Pancreas (tissue), 10 donors: ENCODE results near the gene C18orf32. TPM values are rescaled to one million over a fixed set of nuclear protein-coding genes. Genes with fewer than 3 reads are reported as not detected.

Experiments
- ATAC-seq, 4 donors: fragments of 200-7000 bp; cut with Tn5 transposase; one replicate each; pipeline versions ENCODE4 v1.8.0 to v1.9.1; 2020; ENCODE audit warnings: mild to moderate bottlenecking in 4 of 4, moderate library complexity in 4 of 4
- DNase-seq, 6 donors: peaks; one replicate each; pipeline ENCODE4 v3.0.0-alpha.2; 2020
- FAIRE-seq: peaks from 2 replicates; lab custom pipeline; 2012; peaks lifted over from hg19 to GRCh38; lab: Jason Lieb, UNC
- H3K27ac ChIP-seq, 4 donors: fragments of 200-600 bp; sonication (generic); 1 replicate in 3 of 4; 2 replicates in 1 of 4; pipeline versions ENCODE4 v1.5.0 to v1.8.0; 2020
- H3K27me3 ChIP-seq, 4 donors: fragments of 200-600 bp; one replicate each; pipeline ENCODE4 v1.8.0; 2021
- H3K36me3 ChIP-seq, 3 donors: fragments of 200-600 bp; sonication (generic) in 1 of 3; one replicate each; pipeline versions ENCODE4 v1.5.0 to v1.8.0; 2020 to 2021
- H3K4me1 ChIP-seq, 3 donors: fragments of 200-600 bp; one replicate each; pipeline ENCODE4 v1.8.0; 2021
- H3K4me3 ChIP-seq, 4 donors: fragments of 200-600 bp; sonication (generic) in 2 of 4; one replicate each; pipeline versions ENCODE4 v1.5.0 to v1.8.0; 2020 to 2021
- H3K9me3 ChIP-seq, 4 donors: fragments of 200-600 bp; one replicate each; pipeline ENCODE4 v1.8.0; 2021
- WGBS, 2 donors: extraction: QIAGEN DNeasy Blood & Tissue Kit; methylation state at CpG; one replicate each; pipeline ENCODE4 v1.1.7; 2013; 5-methylcytosine and 5-hydroxymethylcytosine counted together
- intact Hi-C, 3 donors: fragments of 100-400 bp; cut with DNase I; formaldehyde crosslinking; loops; one replicate each; pipeline versions ENCODE4 v1.11.1 to v1.14.2; 2022
- polyA plus RNA-seq, 2 donors: library from polyadenylated mRNA; stranded (reverse); fragments of 200-250 nt; gene quantifications; one replicate each; pipeline ENCODE4 v1.2.3, GENCODE V29; 2013
- total RNA-seq, 6 donors: library from RNA; stranded (reverse); fragmentation: NEBNext Ultra II Directional in 4 of 6; extraction: Animal tissue kit (Norgen Biotek cat#: 25700) in 4 of 6; gene quantifications; one replicate each; pipeline versions ENCODE4 v1.2.1 to v1.2.4, GENCODE V29; 2021 to 2023
- TF ChIP-seq, protein P1 (sequence below), 4 donors: fragments of 200-600 bp; sonication (generic) in 3 of 4; IDR thresholded peaks; one replicate each; pipeline versions ENCODE4 v1.5.0 to v1.8.0; 2021; ENCODE audit warnings: antibody characterized with exemption in 4 of 4
- donor health status: healthy with polysubstance abuse.
- donor health status: DM: no; HTN: no; CAD: no; lungs with moderate emphysema.
- donor health status: DM: no; HTN: no; CAD: no.
- donor health status: control.
- donor health status: control.
- donor health status: Bipolar disorder and iron deficiency.
- donor health status: DM: yes; HTN: yes; CAD: no.
- donor health status: DM: no; HTN: no; CAD: no.
- donor health status: DM: no; HTN: no; CAD: no.
- donor health status: DM: yes; HTN: yes; CAD: no.

The C18orf32 gene
- total RNA-seq (10 to 100 TPM; 19.5 to 29.5 (median 26.0) TPM), polyA plus RNA-seq (10 to 100 TPM; 48.7 to 49.7 TPM)

DNA sequence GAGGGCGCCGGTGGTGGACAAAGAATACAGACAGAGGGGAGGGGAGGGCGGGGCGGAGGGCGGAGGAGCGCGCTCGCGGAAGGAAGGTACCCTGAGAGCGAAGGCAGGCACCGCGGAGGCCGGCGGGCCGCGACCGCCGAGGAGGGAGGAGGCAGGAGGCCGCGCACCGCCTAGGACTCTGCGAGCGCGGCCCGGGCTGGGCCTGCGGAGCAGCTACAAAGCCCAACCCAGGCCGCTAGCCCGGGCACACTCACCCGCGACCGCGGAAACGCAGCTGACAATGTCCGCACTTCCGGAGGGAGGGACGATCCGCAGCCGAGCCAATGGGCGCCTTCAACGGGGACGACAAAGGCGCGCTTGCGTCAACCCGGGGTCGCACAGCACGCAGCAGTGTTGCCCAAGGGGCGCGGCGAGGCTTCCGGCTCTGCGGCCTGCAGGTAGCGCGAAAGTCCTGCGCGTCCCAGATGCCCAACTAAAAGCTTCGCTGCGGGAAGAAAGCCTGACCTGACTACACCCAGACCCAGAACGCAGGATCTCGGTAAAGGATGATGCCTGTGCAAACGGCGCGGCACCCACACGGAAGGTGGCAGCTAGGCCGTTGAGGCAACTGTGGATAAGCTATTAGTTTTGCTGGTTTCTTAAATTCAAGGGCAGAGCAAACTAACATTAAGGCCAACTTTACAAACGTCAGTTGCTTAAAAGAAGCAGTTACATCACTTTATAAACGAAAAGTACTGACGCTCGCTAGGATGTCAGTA lies at the start of gene C18orf32:
Gene C18orf32, minus strand, starts transcription at position 282 of the 758 bp plus-strand sequence. CDS start 3,486 bp downstream, outside the sequence.
- Histone ChIP-seq H3K4me1 (peaks cover 10 to 38% (median 19%) of the 10 kb centered on the region in 3 donors), H3K27me3 (no peaks in the 10 kb centered on the region), H3K9me3 (no peaks in the 10 kb centered on the region), H3K4me3 (peak within 1 kb of the TSS; percentile 57 to 92 (median 78)), H3K27ac (peak within 1 kb of the TSS; percentile 87 to 96 (median 92)), H3K36me3 (peaks cover 4 to 38% (median 13%) of the 10 kb centered on the region in 3 donors)
- WGBS, 2 donors = 3 to 4% methylated on average over 63 to 69 of the region's 69 CpGs
- TF ChIP-seq, protein P1, sequence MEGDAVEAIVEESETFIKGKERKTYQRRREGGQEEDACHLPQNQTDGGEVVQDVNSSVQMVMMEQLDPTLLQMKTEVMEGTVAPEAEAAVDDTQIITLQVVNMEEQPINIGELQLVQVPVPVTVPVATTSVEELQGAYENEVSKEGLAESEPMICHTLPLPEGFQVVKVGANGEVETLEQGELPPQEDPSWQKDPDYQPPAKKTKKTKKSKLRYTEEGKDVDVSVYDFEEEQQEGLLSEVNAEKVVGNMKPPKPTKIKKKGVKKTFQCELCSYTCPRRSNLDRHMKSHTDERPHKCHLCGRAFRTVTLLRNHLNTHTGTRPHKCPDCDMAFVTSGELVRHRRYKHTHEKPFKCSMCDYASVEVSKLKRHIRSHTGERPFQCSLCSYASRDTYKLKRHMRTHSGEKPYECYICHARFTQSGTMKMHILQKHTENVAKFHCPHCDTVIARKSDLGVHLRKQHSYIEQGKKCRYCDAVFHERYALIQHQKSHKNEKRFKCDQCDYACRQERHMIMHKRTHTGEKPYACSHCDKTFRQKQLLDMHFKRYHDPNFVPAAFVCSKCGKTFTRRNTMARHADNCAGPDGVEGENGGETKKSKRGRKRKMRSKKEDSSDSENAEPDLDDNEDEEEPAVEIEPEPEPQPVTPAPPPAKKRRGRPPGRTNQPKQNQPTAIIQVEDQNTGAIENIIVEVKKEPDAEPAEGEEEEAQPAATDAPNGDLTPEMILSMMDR (IDR thresholded peaks at IDR 0.05) = no peak
- intact Hi-C loops = no loop called here
- ATAC-seq (peak; percentile 93 to 97 (median 96)), DNase-seq (peak; percentile 92 to 97 (median 93)), FAIRE-seq (no peak)

DNA sequence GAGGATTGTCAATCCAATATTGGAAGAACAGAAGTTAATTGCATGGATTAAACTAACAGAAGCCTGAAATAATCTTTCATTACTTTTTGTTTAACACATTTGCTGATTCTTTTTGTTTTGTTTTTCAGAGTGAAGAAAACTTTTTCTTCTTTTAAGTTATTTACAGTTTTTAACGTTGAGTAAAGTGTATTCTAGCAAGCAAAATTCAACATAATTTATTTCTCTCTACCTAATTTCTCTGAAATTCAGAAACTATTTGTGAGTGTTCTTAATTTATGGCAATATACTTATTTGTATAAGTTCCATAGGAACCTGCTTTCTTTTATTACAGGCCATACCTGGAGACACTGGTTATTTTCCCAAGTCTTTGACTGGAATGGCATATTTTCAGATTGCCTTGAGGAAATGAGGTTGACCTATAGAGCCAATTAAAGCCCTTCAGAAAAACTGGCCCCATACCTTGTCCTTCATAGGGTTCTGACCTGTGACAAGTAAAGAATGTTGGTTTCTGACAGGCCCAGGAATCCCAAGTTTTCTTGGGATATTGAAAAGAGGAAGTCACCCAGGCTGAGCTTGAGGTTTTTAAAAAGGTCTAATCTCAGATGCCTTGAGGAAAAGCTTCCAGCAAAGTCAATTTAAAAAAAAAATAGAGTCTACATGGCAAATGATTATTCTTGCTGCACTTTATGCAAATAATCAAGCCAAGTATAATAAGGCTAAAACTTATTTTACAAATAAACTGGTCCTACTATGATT lies 48.0 kb upstream of the C18orf32 start:
- H3K9me3 ChIP-seq = no peaks in the 10 kb centered on the region
- DNase-seq (no peak), FAIRE-seq (no peak), ATAC-seq (no peak)
- H3K27ac ChIP-seq = no peak overlapping the region
- no peaks in the 10 kb centered on the region for H3K27me3 ChIP-seq
- intact Hi-C loops = no loop called here
- 86 to 95% methylated on average over 1 of the region's 1 CpG for WGBS, 2 donors
- H3K4me1 ChIP-seq = no peaks in the 10 kb centered on the region
- H3K4me3 ChIP-seq = no peak overlapping the region
- no peaks in the 10 kb centered on the region for H3K36me3 ChIP-seq
- TF ChIP-seq, protein P1 (IDR thresholded peaks at IDR 0.05) = no peak

- Histone ChIP-seq H3K27ac (no peak overlapping the region), H3K27me3 (no peaks in the 10 kb centered on the region), H3K9me3 (no peaks in the 10 kb centered on the region), H3K36me3 (no peaks in the 10 kb centered on the region), H3K4me3 (no peak overlapping the region), H3K4me1 (no peaks in the 10 kb centered on the region)
- WGBS, 2 donors = 63 to 71% methylated on average over 10 of the region's 10 CpGs
- FAIRE-seq (no peak), ATAC-seq (no peak), DNase-seq (no peak)
- intact Hi-C loops = no loop called here
- TF ChIP-seq, protein P1 (IDR thresholded peaks at IDR 0.05) = no peak
Observed at GRCh38 chr18:49531678-49532153, 44.7 kb upstream of the C18orf32 start.

DNA sequence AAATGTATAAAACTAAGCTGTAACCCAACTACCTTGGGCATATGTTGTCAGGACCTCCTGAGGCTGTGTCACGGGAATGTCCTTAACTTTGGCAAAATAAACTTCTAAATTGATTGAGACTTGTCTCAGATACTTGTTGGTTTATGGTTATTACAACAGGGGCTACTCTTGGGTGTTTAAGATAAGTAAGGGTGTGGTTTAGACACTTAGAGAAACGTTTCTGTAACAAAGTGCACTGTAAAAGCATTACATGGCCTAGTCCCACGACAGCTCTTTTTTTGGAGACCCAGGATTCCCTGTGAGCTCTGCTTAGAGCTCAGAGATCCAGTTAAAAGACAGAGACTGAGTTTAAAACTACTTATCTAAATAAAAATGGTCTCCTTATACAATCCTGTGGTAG lies 42.6 kb upstream of the C18orf32 start:
- no peak overlapping the region for H3K27ac ChIP-seq
- no peaks in the 10 kb centered on the region for H3K36me3 ChIP-seq
- intact Hi-C loops = no loop called here
- H3K4me1 ChIP-seq = no peaks in the 10 kb centered on the region
- no peak overlapping the region for H3K4me3 ChIP-seq
- DNase-seq = no peak
- no peak for FAIRE-seq
- 70 to 76% methylated on average over 3 of the region's 3 CpGs for whole genome bisulfite sequencing, 2 donors
- no peaks in the 10 kb centered on the region for H3K9me3 ChIP-seq
- H3K27me3 ChIP-seq = no peaks in the 10 kb centered on the region
- TF ChIP-seq, protein P1 (IDR thresholded peaks at IDR 0.05) = no peak
- no peak for ATAC-seq
